HG03442 (cell line): ENCODE results near the gene BTRC.

Experiments
- ATAC-seq: cut with Tn5 transposase; IDR thresholded peaks from one replicate; pipeline ENCODE4 v1.9.1; 2021; ENCODE audit warnings: mild to moderate bottlenecking, moderate library complexity; ENCODE audit not compliant: unreplicated experiment

Gene BTRC

DNA sequence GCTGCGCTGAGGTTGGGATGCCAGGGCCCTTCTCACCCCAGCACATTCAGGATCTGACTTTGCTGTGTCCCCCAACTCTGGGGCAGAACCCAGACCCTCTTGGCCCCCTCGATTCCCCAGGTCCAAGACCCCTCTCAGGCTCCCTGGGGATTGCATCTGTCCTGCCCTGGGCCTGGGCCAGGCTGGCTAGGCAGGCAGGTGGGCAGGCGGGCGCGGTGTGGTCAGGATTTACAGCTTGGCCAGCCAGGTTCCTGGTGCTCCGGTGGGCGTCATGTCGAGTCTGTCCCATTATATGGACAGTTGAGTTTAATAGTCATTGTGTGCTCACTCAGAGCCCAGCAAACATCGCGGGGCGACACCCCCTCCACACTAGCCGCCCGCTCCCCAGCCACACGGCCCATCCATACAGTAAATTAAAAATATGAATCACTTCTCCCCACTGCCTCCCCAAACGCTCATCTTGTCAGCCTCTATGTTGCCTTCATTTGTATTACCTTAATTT is 210.6 kb downstream of the BTRC start:
- no peak for ATAC-seq

- ATAC-seq: no peak
Observed at GRCh38 chr10:101565370-101565900, 211.5 kb downstream of the BTRC start.

DNA sequence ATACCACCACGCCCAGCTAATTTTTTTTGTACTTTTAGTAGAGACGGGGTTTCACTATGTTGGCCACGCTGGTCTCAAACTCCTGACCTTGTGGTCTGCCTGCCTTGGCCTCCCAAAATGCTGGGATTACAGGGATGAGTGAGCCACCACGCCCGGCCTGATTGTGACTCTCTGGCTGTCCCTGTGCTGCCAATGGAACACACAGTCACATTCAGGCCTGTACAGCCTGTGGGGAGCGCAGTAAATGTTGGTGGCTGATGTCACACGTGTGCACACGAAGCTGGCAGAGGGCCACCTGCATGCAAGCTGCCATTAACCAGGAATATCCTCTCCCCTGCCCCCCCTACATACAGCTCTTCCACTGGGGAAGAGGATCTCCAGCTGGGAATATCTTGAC is 212.0 kb downstream of the BTRC start:
- no peak for ATAC-seq

DNA sequence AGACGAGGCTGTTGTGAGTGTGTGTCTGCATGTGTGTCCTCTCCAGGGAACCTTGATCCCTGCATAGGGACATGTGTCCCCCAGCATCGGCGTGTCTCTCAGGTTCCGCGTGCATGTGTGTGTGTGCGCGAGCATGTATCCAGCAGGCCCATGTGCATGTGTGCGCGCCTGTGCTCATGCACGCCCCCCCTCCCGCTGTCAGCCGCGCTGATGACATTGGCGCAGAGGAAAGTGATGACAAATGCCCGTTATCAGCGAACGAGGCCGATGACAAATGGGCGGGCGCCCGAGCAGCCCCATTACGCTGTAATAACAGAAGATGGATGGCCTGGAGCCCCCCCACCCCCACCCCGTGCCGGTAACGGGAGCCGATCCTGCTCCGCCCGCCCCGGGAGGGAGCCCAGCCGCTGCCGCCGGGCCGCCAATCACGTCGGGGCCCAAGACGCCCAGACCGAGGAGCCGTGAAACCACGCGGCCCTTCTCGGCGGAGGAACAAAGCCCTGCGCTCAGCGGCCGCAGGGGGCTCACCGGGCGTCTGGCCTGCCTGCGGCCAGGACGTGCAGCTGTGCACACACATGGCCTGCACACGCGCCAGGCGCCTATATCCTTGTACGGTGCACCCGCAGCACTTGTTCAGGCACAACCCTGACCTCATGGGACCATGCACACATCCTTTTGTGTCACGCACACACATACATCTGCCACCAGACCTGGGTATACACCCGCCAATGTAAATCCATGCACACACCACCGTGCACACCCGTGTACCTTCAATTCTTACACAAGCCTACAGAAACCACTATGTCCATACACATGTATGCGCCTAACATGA is 212.6 kb downstream of the BTRC start:
- no peak for ATAC-seq

DNA sequence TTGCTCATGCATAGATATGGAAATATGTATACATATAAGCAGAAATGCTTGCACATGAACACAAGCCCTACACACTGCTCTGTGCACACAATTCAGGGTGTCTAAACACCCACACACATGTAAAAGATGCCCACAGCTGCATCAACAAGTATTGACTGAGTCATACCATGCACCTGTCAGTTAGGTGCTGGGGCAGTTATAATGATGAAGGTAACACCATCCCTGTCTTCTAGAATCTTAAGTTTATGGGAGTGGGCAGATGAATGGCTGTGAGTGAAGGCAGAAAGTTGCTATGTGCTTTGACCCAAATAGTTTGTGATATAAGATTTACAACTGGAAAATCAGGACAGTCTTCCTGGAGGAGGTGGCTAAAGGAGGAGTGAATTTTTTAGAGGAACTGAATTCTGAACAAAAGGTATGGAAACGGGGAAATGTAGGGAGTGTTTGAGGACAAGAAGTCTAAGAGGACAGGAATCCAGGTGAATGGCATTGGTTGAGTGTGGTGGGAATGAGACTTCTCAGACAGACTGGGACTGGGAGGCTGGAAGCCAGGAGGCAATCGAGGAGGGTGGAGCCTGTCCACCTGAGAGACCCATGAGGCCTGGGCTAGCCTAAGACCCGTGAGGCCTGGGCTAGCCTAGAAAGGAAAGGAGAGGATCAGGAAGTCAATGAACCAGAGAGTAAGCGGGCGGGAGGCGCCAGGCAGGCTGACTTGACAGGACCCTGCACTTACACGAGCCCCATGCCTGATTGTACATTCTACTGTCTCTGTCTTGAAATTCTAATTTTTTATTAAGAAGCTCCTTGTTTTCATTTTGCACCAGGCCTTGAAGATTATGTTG is 213.4 kb downstream of the BTRC start:
- ATAC-seq: no peak

DNA sequence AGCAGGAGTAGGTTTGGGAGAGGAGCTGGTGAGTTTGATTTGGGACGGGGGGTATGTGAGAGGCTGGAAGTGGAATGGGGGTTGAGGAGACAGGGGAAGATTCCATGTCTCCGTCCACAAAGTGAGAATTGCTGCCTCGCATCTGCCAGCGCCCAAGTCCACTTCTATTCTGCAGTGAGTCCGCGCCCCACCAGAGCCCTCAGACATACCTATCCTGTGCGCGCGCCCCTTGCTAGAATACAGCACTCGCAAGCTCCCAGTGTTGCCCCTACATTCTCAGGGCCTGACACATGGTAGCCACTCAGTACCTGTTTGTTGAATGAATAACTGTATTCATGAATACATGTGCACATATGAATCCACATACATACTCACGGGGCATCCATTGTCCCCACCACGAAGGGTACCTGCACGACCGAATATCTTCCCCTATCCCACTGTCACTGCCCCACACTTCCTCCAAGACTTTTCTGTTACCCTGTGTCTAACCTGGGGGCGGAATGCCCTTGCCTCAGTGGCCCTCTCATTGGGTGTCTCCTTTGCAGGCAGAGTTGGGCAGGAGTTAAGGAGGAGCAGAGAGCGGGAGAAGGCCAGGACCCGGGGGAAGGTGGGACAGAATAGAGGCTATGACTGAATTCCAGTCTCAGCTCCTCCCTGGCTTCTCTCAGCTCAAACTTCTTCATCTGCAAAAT is 214.2 kb downstream of the BTRC start:
- no peak for ATAC-seq

GRCh38 chr10:101569323-101569621 is 215.3 kb downstream of the BTRC start:
- ATAC-seq: no peak

GRCh38 chr10:101569622-101570427 is 215.9 kb downstream of the BTRC start:
- peak; percentile 52 for ATAC-seq

DNA sequence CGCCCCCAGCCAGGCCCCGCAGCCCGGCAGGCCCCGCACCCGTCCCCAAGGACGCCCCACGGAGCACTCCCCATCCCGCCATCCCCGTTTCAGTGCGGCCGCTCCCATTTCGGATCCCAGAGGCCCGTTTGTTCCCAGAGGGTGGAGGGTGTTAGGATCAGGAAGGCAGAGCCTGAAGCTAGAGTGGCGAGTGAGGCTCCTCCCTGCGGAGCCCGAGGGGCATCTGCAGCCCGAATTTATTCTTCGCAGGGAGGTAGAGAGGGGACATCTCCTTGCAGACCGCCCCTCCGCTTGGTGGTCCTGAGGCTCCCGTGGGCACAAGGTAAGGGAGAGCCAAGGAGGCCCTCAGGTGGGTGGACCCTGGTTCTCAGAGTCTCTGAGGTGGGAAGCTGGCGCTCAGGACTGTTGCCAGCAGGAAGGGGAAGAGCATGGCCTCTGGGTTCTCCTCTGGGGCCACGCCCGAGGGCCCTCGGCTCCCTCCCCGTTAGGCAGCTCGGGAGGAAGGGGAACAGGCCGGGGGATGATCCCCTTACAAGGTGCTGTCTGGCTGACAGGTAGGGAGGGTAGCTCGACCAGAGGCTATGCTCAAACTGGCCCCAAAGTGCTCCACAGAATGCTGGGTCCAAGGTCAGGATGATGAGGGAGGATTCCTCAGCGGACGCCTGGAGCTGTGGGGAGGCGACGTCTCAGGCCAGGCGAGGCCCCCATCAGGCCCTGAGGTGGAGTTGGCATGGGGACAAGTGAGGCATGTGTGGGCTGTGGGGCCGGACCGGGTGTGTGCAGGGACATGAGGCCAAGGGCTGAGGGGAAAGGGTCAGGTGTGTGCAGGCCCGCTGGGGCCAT is 216.7 kb downstream of the BTRC start:
- no peak for ATAC-seq

DNA sequence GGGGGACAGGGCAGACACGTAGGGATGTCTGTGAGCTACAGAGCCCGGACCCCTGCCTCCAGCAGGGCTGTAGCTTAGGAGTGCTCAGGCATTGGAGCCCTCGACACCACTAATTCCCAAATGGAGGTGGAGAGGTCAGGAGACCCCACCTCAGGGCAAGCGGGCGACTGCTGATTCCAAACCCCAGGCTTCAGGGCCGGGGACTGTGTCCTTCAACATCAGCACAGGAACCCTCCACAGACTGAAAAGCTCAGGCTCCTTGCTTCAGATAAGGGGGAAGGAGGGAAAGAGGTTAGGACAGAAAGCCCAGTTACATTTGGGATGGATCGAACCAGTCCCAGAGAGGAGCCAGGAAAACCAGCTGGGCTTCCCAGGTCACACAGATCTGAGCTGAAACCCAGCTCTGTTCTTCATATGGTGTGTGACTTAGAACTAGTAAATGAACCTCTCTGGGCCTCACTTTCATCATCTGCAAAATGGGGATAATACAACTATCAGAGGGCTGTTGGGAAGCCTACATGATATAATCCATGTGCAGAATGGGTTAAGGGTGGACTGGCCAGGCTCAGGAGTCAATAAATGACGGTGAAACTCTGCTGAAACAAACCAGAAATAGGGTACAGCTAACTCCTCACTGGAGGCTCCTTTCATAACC is 217.4 kb downstream of the BTRC start:
- ATAC-seq: no peak

DNA sequence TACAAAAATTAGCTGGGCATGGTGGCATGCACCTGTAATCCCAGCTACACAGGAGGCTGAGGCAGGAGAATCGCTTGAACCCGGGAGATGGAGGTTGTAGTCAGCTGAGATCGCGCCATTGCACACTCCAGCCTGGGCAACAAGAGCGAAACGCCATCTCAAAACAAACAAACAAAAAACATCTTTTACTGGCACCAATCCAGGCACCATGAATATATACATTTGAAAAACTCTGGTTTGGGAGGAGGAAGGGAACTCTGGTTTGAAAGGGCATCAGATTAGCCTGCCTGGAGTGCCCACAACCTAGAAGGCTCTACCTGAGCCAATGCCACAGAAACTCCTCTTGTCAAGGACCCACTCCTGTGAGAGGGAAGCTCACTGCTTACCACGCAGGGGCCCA is 218.2 kb downstream of the BTRC start:
- no peak for ATAC-seq

DNA sequence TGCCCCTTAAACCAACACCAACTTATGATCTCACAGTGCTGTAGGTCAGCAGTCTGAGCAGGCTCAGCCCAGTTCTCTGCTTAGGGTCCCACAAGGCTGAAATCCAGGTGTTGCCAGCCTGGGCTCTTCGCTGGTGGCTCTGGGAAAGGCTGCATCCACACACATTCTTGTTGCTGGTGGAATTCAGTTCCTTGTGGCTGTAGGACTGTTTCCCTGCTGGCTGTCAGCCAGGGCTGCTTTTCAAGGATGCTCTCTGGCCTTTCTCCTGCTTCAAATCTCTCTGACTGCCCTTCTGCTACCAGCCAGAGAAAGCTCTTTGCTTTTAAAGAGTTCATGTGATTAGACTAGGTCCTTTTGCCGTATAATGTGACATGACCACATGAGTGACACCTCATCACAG is 218.8 kb downstream of the BTRC start:
- ATAC-seq: no peak

- ATAC-seq: no peak
Observed at GRCh38 chr10:101573885-101574753, 220.2 kb downstream of the BTRC start.

DNA sequence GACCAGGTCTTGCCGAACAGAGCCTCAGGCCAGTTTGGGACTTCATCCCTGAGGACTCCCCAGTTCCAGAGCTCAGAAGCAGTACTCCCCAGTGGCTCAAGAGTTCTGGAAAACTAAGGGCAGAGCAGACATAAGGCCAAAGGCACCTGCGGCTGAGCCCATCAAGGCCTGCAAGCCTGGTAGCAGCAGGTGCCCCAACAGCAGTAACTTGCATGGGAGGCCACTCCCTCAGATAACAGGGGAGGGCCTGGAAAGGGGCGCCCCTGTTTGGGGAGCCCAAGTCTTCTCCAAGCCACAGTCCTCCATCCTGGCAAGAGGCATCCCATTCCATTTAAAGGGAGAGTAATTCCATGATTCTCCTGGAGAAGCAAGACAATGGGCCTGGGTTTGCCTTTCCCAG is 221.1 kb downstream of the BTRC start:
- no peak for ATAC-seq

GRCh38 chr10:101575580-101576210 is 221.7 kb downstream of the BTRC start:
- ATAC-seq: no peak

- no peak for ATAC-seq
Observed at GRCh38 chr10:101576211-101576863, 222.4 kb downstream of the BTRC start.
